ENCODE data around the gene FNBP1. TPM values are rescaled to one million over a fixed set of nuclear protein-coding genes. Genes with fewer than 3 reads are reported as not detected.

The FNBP1 gene
- total and polyA plus RNA-seq, 2 experiments from 2014 or later = 26.6 to 28.8 TPM

DNA sequence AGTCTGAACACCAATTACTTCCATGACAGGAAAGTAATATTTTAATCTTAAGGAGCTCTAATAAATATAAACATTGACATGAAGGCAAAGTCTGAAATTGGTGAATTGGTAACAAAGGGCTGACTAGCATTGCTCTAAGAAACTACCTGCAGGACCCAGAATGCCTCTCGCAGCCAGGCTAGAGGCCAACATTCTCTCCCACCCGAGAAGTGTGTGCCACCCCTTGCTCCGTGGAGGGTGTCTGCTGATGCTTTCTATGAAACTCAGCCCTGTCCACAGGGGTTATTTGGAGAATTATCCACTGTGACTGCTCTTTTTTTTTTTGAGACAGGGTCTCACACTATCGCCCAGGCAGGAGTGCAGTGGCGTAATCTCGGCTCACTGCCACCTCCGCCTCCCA lies 126.3 kb downstream of the FNBP1 start:
- no peaks in the 10 kb centered on the region for H3K4me1 ChIP-seq (ENCODE audit: insufficient read depth)
- H3F3A ChIP-seq (replicated peaks; ENCODE audit: low read depth) = no peaks in the 10 kb centered on the region
- no peaks in the 10 kb centered on the region for H3K9me2 ChIP-seq (ENCODE audit: insufficient read depth)

More for the DNA sequence above, 126.3 kb downstream of the FNBP1 start:
- Histone ChIP-seq H3K4me2 (no peak overlapping the region), H4K20me1 (replicated peaks; ENCODE audit: insufficient read depth) (no peaks in the 10 kb centered on the region), H3K27me3 (ENCODE audit: insufficient read depth) (no peaks in the 10 kb centered on the region), H3K36me3 (ENCODE audit: insufficient read depth) (no peaks in the 10 kb centered on the region), H3K79me2 (replicated peaks; ENCODE audit: insufficient read depth) (no peaks in the 10 kb centered on the region), H2AFZ (no peak overlapping the region), H3K27ac (ENCODE audit: low read depth) (no peak overlapping the region), H3K4me3 (no peak overlapping the region)
- no peaks in the 10 kb centered on the region; the same call in 2 of the 3 replicates for H3K4me1 Mint-ChIP-seq
- no peak overlapping the region for H3K4me3 Mint-ChIP-seq
- DNase-seq (ENCODE audit: low spot score) (no peak), ATAC-seq (no peak)
- H3K27me3 Mint-ChIP-seq (ENCODE audit: insufficient read depth, low read depth, poor library complexity) = peaks cover 3% of the 10 kb centered on the region
- no peak overlapping the region for H3K27ac Mint-ChIP-seq
- no peaks in the 10 kb centered on the region for H3K36me3 Mint-ChIP-seq (ENCODE audit: low read depth)
- H3K9me3 Mint-ChIP-seq = no peaks in the 10 kb centered on the region
- TF ChIP-seq EZH2phosphoT487 (IDR thresholded peaks at IDR 0.05; ENCODE audit: unreplicated experiment) = no peak
- no peak for TF ChIP-seq CREB1 (CRISPR knock-in tag; IDR thresholded peaks at IDR 0.05; ENCODE audit: low read depth)
- TF ChIP-seq JUNB (IDR thresholded peaks at IDR 0.05; ENCODE audit: unreplicated experiment) = no peak
- TF ChIP-seq, protein P1, sequence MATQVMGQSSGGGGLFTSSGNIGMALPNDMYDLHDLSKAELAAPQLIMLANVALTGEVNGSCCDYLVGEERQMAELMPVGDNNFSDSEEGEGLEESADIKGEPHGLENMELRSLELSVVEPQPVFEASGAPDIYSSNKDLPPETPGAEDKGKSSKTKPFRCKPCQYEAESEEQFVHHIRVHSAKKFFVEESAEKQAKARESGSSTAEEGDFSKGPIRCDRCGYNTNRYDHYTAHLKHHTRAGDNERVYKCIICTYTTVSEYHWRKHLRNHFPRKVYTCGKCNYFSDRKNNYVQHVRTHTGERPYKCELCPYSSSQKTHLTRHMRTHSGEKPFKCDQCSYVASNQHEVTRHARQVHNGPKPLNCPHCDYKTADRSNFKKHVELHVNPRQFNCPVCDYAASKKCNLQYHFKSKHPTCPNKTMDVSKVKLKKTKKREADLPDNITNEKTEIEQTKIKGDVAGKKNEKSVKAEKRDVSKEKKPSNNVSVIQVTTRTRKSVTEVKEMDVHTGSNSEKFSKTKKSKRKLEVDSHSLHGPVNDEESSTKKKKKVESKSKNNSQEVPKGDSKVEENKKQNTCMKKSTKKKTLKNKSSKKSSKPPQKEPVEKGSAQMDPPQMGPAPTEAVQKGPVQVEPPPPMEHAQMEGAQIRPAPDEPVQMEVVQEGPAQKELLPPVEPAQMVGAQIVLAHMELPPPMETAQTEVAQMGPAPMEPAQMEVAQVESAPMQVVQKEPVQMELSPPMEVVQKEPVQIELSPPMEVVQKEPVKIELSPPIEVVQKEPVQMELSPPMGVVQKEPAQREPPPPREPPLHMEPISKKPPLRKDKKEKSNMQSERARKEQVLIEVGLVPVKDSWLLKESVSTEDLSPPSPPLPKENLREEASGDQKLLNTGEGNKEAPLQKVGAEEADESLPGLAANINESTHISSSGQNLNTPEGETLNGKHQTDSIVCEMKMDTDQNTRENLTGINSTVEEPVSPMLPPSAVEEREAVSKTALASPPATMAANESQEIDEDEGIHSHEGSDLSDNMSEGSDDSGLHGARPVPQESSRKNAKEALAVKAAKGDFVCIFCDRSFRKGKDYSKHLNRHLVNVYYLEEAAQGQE (IDR thresholded peaks at IDR 0.05; ENCODE audit: unreplicated experiment) = no peak
- TF ChIP-seq EZH2 (IDR thresholded peaks at IDR 0.05; ENCODE audit: low read depth, unreplicated experiment) = no peak
- no peak for TF ChIP-seq POLR2AphosphoS5 (IDR thresholded peaks at IDR 0.05; ENCODE audit: low read depth)
- TF ChIP-seq ZNF331 (CRISPR knock-in tag; IDR thresholded peaks at IDR 0.05; ENCODE audit: low read depth) = no peak
- no peak for TF ChIP-seq ZNF114 (CRISPR knock-in tag; IDR thresholded peaks at IDR 0.05)
- TF ChIP-seq, protein P2, sequence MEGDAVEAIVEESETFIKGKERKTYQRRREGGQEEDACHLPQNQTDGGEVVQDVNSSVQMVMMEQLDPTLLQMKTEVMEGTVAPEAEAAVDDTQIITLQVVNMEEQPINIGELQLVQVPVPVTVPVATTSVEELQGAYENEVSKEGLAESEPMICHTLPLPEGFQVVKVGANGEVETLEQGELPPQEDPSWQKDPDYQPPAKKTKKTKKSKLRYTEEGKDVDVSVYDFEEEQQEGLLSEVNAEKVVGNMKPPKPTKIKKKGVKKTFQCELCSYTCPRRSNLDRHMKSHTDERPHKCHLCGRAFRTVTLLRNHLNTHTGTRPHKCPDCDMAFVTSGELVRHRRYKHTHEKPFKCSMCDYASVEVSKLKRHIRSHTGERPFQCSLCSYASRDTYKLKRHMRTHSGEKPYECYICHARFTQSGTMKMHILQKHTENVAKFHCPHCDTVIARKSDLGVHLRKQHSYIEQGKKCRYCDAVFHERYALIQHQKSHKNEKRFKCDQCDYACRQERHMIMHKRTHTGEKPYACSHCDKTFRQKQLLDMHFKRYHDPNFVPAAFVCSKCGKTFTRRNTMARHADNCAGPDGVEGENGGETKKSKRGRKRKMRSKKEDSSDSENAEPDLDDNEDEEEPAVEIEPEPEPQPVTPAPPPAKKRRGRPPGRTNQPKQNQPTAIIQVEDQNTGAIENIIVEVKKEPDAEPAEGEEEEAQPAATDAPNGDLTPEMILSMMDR (conservative IDR thresholded peaks at IDR 0.05; ENCODE audit: low read depth in 2 of 2) = no peak
- TF ChIP-seq, protein P3, sequence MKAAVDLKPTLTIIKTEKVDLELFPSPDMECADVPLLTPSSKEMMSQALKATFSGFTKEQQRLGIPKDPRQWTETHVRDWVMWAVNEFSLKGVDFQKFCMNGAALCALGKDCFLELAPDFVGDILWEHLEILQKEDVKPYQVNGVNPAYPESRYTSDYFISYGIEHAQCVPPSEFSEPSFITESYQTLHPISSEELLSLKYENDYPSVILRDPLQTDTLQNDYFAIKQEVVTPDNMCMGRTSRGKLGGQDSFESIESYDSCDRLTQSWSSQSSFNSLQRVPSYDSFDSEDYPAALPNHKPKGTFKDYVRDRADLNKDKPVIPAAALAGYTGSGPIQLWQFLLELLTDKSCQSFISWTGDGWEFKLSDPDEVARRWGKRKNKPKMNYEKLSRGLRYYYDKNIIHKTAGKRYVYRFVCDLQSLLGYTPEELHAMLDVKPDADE (IDR thresholded peaks at IDR 0.05) = no peak
- no peak for TF ChIP-seq NANOG (IDR thresholded peaks at IDR 0.05; ENCODE audit: borderline replicate concordance)
- TF ChIP-seq STAT1 (IDR thresholded peaks at IDR 0.05; ENCODE audit: unreplicated experiment) = no peak
- TF ChIP-seq, protein P4, sequence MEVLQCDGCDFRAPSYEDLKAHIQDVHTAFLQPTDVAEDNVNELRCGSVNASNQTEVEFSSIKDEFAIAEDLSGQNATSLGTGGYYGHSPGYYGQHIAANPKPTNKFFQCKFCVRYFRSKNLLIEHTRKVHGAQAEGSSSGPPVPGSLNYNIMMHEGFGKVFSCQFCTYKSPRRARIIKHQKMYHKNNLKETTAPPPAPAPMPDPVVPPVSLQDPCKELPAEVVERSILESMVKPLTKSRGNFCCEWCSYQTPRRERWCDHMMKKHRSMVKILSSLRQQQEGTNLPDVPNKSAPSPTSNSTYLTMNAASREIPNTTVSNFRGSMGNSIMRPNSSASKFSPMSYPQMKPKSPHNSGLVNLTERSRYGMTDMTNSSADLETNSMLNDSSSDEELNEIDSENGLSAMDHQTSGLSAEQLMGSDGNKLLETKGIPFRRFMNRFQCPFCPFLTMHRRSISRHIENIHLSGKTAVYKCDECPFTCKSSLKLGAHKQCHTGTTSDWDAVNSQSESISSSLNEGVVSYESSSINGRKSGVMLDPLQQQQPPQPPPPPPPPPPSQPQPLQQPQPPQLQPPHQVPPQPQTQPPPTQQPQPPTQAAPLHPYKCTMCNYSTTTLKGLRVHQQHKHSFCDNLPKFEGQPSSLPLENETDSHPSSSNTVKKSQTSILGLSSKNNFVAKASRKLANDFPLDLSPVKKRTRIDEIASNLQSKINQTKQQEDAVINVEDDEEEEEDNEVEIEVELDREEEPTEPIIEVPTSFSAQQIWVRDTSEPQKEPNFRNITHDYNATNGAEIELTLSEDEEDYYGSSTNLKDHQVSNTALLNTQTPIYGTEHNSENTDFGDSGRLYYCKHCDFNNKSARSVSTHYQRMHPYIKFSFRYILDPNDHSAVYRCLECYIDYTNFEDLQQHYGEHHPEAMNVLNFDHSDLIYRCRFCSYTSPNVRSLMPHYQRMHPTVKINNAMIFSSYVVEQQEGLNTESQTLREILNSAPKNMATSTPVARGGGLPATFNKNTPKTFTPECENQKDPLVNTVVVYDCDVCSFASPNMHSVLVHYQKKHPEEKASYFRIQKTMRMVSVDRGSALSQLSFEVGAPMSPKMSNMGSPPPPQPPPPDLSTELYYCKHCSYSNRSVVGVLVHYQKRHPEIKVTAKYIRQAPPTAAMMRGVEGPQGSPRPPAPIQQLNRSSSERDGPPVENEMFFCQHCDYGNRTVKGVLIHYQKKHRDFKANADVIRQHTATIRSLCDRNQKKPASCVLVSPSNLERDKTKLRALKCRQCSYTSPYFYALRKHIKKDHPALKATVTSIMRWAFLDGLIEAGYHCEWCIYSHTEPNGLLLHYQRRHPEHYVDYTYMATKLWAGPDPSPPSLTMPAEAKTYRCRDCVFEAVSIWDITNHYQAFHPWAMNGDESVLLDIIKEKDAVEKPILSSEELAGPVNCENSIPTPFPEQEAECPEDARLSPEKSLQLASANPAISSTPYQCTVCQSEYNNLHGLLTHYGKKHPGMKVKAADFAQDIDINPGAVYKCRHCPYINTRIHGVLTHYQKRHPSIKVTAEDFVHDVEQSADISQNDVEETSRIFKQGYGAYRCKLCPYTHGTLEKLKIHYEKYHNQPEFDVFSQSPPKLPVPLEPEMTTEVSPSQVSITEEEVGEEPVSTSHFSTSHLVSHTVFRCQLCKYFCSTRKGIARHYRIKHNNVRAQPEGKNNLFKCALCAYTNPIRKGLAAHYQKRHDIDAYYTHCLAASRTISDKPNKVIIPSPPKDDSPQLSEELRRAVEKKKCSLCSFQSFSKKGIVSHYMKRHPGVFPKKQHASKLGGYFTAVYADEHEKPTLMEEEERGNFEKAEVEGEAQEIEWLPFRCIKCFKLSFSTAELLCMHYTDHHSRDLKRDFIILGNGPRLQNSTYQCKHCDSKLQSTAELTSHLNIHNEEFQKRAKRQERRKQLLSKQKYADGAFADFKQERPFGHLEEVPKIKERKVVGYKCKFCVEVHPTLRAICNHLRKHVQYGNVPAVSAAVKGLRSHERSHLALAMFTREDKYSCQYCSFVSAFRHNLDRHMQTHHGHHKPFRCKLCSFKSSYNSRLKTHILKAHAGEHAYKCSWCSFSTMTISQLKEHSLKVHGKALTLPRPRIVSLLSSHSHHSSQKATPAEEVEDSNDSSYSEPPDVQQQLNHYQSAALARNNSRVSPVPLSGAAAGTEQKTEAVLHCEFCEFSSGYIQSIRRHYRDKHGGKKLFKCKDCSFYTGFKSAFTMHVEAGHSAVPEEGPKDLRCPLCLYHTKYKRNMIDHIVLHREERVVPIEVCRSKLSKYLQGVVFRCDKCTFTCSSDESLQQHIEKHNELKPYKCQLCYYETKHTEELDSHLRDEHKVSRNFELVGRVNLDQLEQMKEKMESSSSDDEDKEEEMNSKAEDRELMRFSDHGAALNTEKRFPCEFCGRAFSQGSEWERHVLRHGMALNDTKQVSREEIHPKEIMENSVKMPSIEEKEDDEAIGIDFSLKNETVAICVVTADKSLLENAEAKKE (CRISPR knock-in tag; IDR thresholded peaks at IDR 0.05) = no peak
